ENCODE results near the gene ZXDA.

ZXDA gene

DNA sequence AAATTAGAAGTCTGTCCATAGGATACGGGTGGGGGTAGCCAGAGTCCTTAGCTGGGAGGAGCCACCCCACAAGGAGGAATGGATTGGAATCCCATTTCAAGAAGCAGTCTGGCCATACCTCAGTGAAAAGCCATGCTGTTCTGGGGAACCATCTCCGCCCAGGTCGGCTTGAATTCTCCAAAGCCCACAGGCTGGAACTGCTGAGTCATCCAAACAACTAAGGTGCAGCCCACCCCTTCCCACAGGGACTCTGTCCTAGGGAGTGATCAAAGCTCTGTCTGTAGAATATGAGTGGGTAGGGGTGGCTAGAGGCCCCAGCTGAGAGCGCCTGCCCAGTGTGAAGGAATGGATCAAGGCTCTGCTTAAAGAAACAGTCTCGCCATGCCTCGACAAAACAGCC is 38.8 kb downstream of the ZXDA start:
- DNase-seq: no peak
